CD4-positive, alpha-beta T cell treated with Interleukin-17A for 4 hours (primary cell): Measurements from ENCODE around the gene RUSC1.

ENCODE experiments used
- DNase-seq: peaks from one replicate; pipeline ENCODE4 v3.0.0-alpha.2; 2020; ENCODE audit warnings: mixed read lengths

The RUSC1 gene

GRCh38 chr1:155295183-155295941 is 25.3 kb upstream of the RUSC1 start:
- DNase-seq = no peak

GRCh38 chr1:155295942-155296267 is 24.8 kb upstream of the RUSC1 start:
- DNase-seq = no peak

GRCh38 chr1:155296661-155297060 is 24.0 kb upstream of the RUSC1 start:
- no peak for DNase-seq

GRCh38 chr1:155297384-155297783 is 23.3 kb upstream of the RUSC1 start:
- no peak for DNase-seq

GRCh38 chr1:155300024-155300423 is 20.7 kb upstream of the RUSC1 start:
- no peak for DNase-seq

GRCh38 chr1:155300553-155301329 is 20.0 kb upstream of the RUSC1 start:
- DNase-seq = no peak

- DNase-seq = no peak
These were observed 19.3 kb upstream of the RUSC1 start, which contains the start of gene PKLR for GRCh38 chr1:155301342-155301841. Gene PKLR (minus strand): TSS chr1:155301438. CDS start chr1:155301395, 43 bp downstream.

- no peak for DNase-seq
These were observed 16.1 kb upstream of the RUSC1 start for GRCh38 chr1:155304558-155305063.

- no peak for DNase-seq
These were observed 14.8 kb upstream of the RUSC1 start for GRCh38 chr1:155305881-155306391.

GRCh38 chr1:155307247-155307740 is 13.4 kb upstream of the RUSC1 start:
- no peak for DNase-seq

- peak; percentile 96 for DNase-seq
These were observed 11.9 kb upstream of the RUSC1 start, which contains the start of gene FDPS for GRCh38 chr1:155308493-155309422. Gene FDPS (plus strand): TSS chr1:155308866. CDS start chr1:155309790, 924 bp downstream.

- no peak for DNase-seq
These were observed 11.2 kb upstream of the RUSC1 start for GRCh38 chr1:155309423-155310021.

- no peak for DNase-seq
These were observed 7.4 kb upstream of the RUSC1 start for GRCh38 chr1:155313261-155313660.

- no peak for DNase-seq
These were observed 3.8 kb upstream of the RUSC1 start for GRCh38 chr1:155316922-155317321.

GRCh38 chr1:155318082-155318481 is 2.6 kb upstream of the RUSC1 start:
- no peak for DNase-seq

- DNase-seq = no peak
These were observed 1.2 kb upstream of the RUSC1 start for GRCh38 chr1:155319536-155319935.

- no peak for DNase-seq
These were observed 442 bp upstream of the RUSC1 start for GRCh38 chr1:155320252-155320651.

- DNase-seq = no peak
These were observed 1.2 kb downstream of the RUSC1 start for GRCh38 chr1:155321639-155322503.

- peak; percentile 19 for DNase-seq
These were observed 1.9 kb downstream of the RUSC1 start for GRCh38 chr1:155322571-155322952.

- peak; percentile 92 for DNase-seq
These were observed 2.4 kb downstream of the RUSC1 start for GRCh38 chr1:155322953-155323728.
